GM12878 (cell line): ENCODE data around the gene FHOD3. TPM values are rescaled to one million over a fixed set of nuclear protein-coding genes. Genes with fewer than 3 reads are reported as not detected.

Source experiments
- ATAC-seq: fragments of 200-7000 bp; cut with Tn5 transposase; 3 replicates; pipeline ENCODE4 v1.9.1; 2020; ENCODE audit warnings: mild to moderate bottlenecking, moderate library complexity
- BruUV-seq: library from RNA; stranded (reverse); fragments of 400-500 nt; replicated peaks from 2 replicates; lab custom pipeline; 2021; lab: Mats Ljungman, UMichigan
- CTCF ChIA-PET: fragments of 300-600 bp; sonication (Branson Sonifier 250); formaldehyde crosslinking; extraction: SDS; loops from one replicate; lab custom pipeline; 2021; ENCODE audit warnings: inconsistent platforms; lab: Yijun Ruan, JAX
- POLR2A ChIA-PET: fragments of 350-600 bp; formaldehyde crosslinking; extraction: SDS; loops from one replicate; lab custom pipeline; 2021; ENCODE audit warnings: inconsistent platforms; lab: Charles Lee
- RAD21 ChIA-PET: fragments of 300-600 bp; sonication (Branson Sonifier 250); formaldehyde crosslinking; loops from one replicate; lab custom pipeline; 2023; ENCODE audit warnings: antibody characterized with exemption; ENCODE audit not compliant: unreplicated experiment; lab: Charles Lee
- SMC1A ChIA-PET: fragments of 300-600 bp; sonication (Branson Sonifier 250); formaldehyde crosslinking; loops from one replicate; lab custom pipeline; 2023; ENCODE audit not compliant: unreplicated experiment, uncharacterized antibody; lab: Charles Lee
- DNase-seq: peaks from one replicate; pipeline ENCODE4 v3.0.0-alpha.2; 2011; ENCODE audit warnings: low read depth, low spot score
- FAIRE-seq: peaks from 3 replicates; lab custom pipeline; 2011; peaks lifted over from hg19 to GRCh38; lab: Jason Lieb, UNC
- H2AFZ ChIP-seq: 2 replicates; pipeline ENCODE4 v1.6.0; 2011; ENCODE audit warnings: low read depth, low read length, control low read depth; ENCODE audit not compliant: control insufficient read depth
- H3K27ac ChIP-seq: 2 replicates; pipeline ENCODE4 v1.5.1; 2011; ENCODE audit warnings: control low read depth; ENCODE audit not compliant: control insufficient read depth, insufficient read depth
- H3K27me3 ChIP-seq, 2 experiments: replicated peaks in 1 of 2; 2 replicates each; pipeline versions ENCODE4 v1.6.0 to v1.6.1; 2011; ENCODE audit warnings: low read length in 1 of 2; ENCODE audit not compliant: control insufficient read depth in 2 of 2, insufficient read depth in 2 of 2
- H3K36me3 ChIP-seq, 2 experiments: 2 replicates each; pipeline ENCODE4 v1.5.1; 2011; ENCODE audit warnings: low read length in 1 of 2; ENCODE audit not compliant: control insufficient read depth in 2 of 2, insufficient read depth in 2 of 2
- H3K4me1 ChIP-seq: 2 replicates; pipeline ENCODE4 v1.6.1; 2011; ENCODE audit warnings: mild to moderate bottlenecking, low read length, moderate library complexity, mixed read lengths; ENCODE audit not compliant: control insufficient read depth, insufficient read depth
- H3K4me2 ChIP-seq: 2 replicates; pipeline ENCODE4 v1.6.0; 2011; ENCODE audit warnings: control low read depth; ENCODE audit not compliant: control insufficient read depth, insufficient read depth
- H3K4me3 ChIP-seq: fragments of 200-600 bp; sonication (generic); 2 replicates; pipeline ENCODE4 v1.5.1; 2016
- H3K79me2 ChIP-seq: 2 replicates; pipeline ENCODE4 v1.6.0; 2011; ENCODE audit warnings: low read length; ENCODE audit not compliant: control insufficient read depth, insufficient read depth
- H3K9ac ChIP-seq: 2 replicates; pipeline ENCODE4 v1.8.0; 2011; ENCODE audit warnings: low read length, control low read depth, mixed read lengths; ENCODE audit not compliant: control insufficient read depth, insufficient read depth
- H3K9me3 ChIP-seq: replicated peaks from 3 replicates; pipeline ENCODE4 v1.5.1; 2011; ENCODE audit warnings: mild to moderate bottlenecking, low read length; ENCODE audit not compliant: control insufficient read depth, insufficient read depth
- H4K20me1 ChIP-seq: 2 replicates; pipeline ENCODE4 v1.6.0; 2011; ENCODE audit not compliant: control insufficient read depth, insufficient read depth
- ASH2L ChIP-seq: fragments of 300-600, 200-600 bp; sonication (generic); IDR thresholded peaks from 2 replicates; pipeline ENCODE4 v1.6.1; 2017; ENCODE audit warnings: low read depth, mild to moderate bottlenecking, borderline replicate concordance
- BRCA1 ChIP-seq: IDR thresholded peaks from 2 replicates; pipeline ENCODE4 v1.6.1; 2011; ENCODE audit warnings: low read depth, low read length, improper control_type of control experiment
- CREB1 ChIP-seq: IDR thresholded peaks from 2 replicates; pipeline ENCODE4 v1.6.1; 2012; ENCODE audit warnings: low read depth, mild to moderate bottlenecking, inconsistent platforms
- EGR1 ChIP-seq, 2 experiments: IDR thresholded peaks; 1 replicate in 1 of 2; 2 replicates in 1 of 2; pipeline ENCODE4 v1.6.1; 2011 to 2012; ENCODE audit warnings: low read depth in 2 of 2, low read length in 2 of 2, borderline replicate concordance in 1 of 2, mild to moderate bottlenecking in 1 of 2, moderate library complexity in 1 of 2
- NR2C2 ChIP-seq: IDR thresholded peaks from 2 replicates; pipeline ENCODE4 v1.6.1; 2011; ENCODE audit warnings: borderline replicate concordance, low read depth; ENCODE audit not compliant: control insufficient read depth, insufficient read length
- SPI1 ChIP-seq: IDR thresholded peaks from 2 replicates; pipeline ENCODE4 v1.6.1; 2011; ENCODE audit warnings: low read depth, mild to moderate bottlenecking, low read length, moderate library complexity, borderline replicate concordance; ENCODE audit not compliant: insufficient read depth
- STAT3 ChIP-seq: IDR thresholded peaks from 2 replicates; pipeline ENCODE4 v1.6.1; 2011; ENCODE audit warnings: low read depth, low read length, improper control_type of control experiment
- SUZ12 ChIP-seq: fragments of 200-600 bp; sonication (generic); IDR thresholded peaks from one replicate; pipeline ENCODE4 v1.6.1; 2018; ENCODE audit warnings: antibody characterized with exemption, mild to moderate bottlenecking; ENCODE audit not compliant: unreplicated experiment
- ZNF207 ChIP-seq: fragments of 450-650 bp; IDR thresholded peaks from 2 replicates; pipeline ENCODE4 v1.6.1; 2014; ENCODE audit warnings: antibody characterized with exemption, mild to moderate bottlenecking, borderline replicate concordance
- ZNF274 ChIP-seq: IDR thresholded peaks from one replicate; pipeline ENCODE4 v1.8.0; 2011; ENCODE audit not compliant: insufficient read length, insufficient read depth
- ZSCAN29 ChIP-seq: fragments of 450-650 bp; IDR thresholded peaks from 2 replicates; pipeline ENCODE4 v1.6.1; 2017; ENCODE audit warnings: mild to moderate bottlenecking, moderate library complexity
- WGBS: methylation state at CpG from one replicate; pipeline ENCODE4 v1.1.6; 2016; ENCODE audit warnings: low lambda C conversion rate; ENCODE audit not compliant: insufficient replicate concordance, insufficient coverage; ENCODE audit errors: missing lambda C conversion rate; 5-methylcytosine and 5-hydroxymethylcytosine counted together
- in situ Hi-C: fragments of 300-500 bp; cut with MboI; formaldehyde crosslinking; loops from 9 replicates; pipeline ENCODE4 v1.14.3; 2018; ENCODE audit warnings: mixed read lengths
- intact Hi-C: fragments of 100-400 bp; cut with micrococcal nuclease; formaldehyde crosslinking; loops from one replicate; pipeline ENCODE4 v1.14.2; 2022; ENCODE audit not compliant: unreplicated experiment
- polyA plus RNA-seq, 11 experiments: library from polyadenylated mRNA; depleted of rRNA in 4 of 11; unstranded in 6 of 11; stranded (reverse) in 5 of 11; fragments of >200 nt; fragmentation: Nextera tagmentation in 4 of 11; fragmentation: Illumina TruSeq in 1 of 11; extraction: Ambion mirVana in 4 of 11; extraction: Trizol in 1 of 11; gene quantifications; 1 replicate in 1 of 11; 2 replicates in 10 of 11; pipeline versions ENCODE4 v1.2.1 to v1.2.3, GENCODE V29; 2011 to 2016; ENCODE audit warnings: inconsistent platforms in 2 of 11, missing spikeins in 2 of 11, low read depth in 1 of 11
- total RNA-seq, 4 experiments: library from RNA; depleted of rRNA in 3 of 4; stranded (reverse); fragments of >200 nt in 3 of 4; fragmentation: Illumina TruSeq in 1 of 4; extraction: Trizol in 1 of 4; gene quantifications; 2 replicates each; pipeline versions ENCODE4 v1.2.1 to v1.2.3, GENCODE V29; 2013 to 2021

Gene FHOD3
- total and polyA plus RNA-seq, 10 of the 15 experiments (the other 5 are each of a cell fraction or from before 2014, with no cell fraction given) = 0.77 to 26.7 (median 10.4) TPM

DNA sequence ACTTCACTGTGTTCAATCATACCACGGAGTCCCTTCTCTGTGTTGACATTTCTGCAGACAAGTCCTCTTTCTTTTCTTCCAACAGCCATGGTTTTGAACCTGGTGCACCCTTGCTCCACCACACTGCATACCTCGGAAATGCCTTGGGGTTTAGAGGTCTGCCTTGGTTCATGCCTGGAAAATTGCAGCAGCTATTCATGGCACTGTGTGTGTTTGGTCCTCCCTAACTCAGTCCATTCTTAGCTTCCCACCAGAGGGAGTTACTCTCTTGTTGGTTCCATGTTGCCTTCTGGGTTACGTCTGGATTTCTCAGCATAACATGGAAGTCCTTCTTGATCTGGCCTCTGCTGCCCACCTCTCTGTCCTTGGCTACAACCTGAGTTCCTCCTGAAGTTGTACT, 206.0 kb downstream of the FHOD3 start:
- Histone ChIP-seq H3K4me2 (no peak overlapping the region), H3K9ac (no peak overlapping the region), H4K20me1 (no peaks in the 10 kb centered on the region), H3K36me3 (peaks cover 0 to 2% of the 10 kb centered on the region in 2 experiments; a peak in 2 of 4 replicates), H3K79me2 (no peaks in the 10 kb centered on the region; the same call in 1 of the 2 replicates), H3K27ac (no peak overlapping the region), H3K27me3 (no peaks in the 10 kb centered on the region), H3K4me1 (peaks cover 4% of the 10 kb centered on the region; the same call in 1 of the 2 replicates), H3K9me3 (no peaks in the 10 kb centered on the region; the same call in 2 of the 3 replicates), H3K4me3 (no peak overlapping the region), H2AFZ (no peak overlapping the region)
- TF ChIP-seq NR2C2 (no peak), ASH2L (no peak), ZSCAN29 (no peak), EGR1 (IDR thresholded peaks at IDR 0.05; ENCODE audit: borderline replicate concordance in 1 of 2, low read depth in 2 of 2, low read length in 2 of 2) (no peak), STAT3 (no peak), SUZ12 (no peak), ZNF207 (no peak), ZNF274 (no peak), BRCA1 (no peak), CREB1 (no peak), SPI1 (no peak)
- ChIA-PET CTCF (interaction anchor here (1.4 kb wide), 1 partner anchor 16 kb away, joined by 4 read pairs; no protein-coding TSS in a partner anchor), POLR2A (interaction anchor here (1.0 kb wide), 1 partner anchor 14 kb away, joined by 3 read pairs; no protein-coding TSS in a partner anchor), RAD21 (interaction anchor here (1.4 kb wide), 1 partner anchor 9 kb away, joined by 3 read pairs; no protein-coding TSS in a partner anchor), SMC1A (interaction anchor here (1.3 kb wide), 1 partner anchor 8 kb away, joined by 4 read pairs; no protein-coding TSS in a partner anchor)
- BruUV-seq = no TSS peak
- WGBS = 32% methylated on average over 3 of the region's 3 CpGs
- intact Hi-C loops = no loop called here
- DNase-seq (no peak), FAIRE-seq (no peak), ATAC-seq (no peak)
- in situ Hi-C loops = no loop called here
